SJCRH30 (cell line): Measurements from ENCODE around the gene HSPH1. TPM values are rescaled to one million over a fixed set of nuclear protein-coding genes. Genes with fewer than 3 reads are reported as not detected.
"Not testable (repeated sequence)": the region's sequence is repeated elsewhere in the genome, so short reads cannot be mapped to it uniquely, and the experiment has no call there.

Source experiments
- DNase-seq, 2 experiments: peaks; one replicate each; pipeline ENCODE4 v3.0.0-alpha.2; 2015 to 2020
- H3K27ac ChIP-seq: fragments of 250-450 bp; sonication (Bioruptor Pico); 2 replicates; pipeline ENCODE4 v1.5.1; 2020; ENCODE audit warnings: mild to moderate bottlenecking, moderate library complexity
- H3K27me3 ChIP-seq: fragments of 250-450 bp; sonication (Bioruptor Pico); 2 replicates; pipeline ENCODE4 v1.5.1; 2020; ENCODE audit warnings: mild to moderate bottlenecking, moderate library complexity
- H3K36me3 ChIP-seq: fragments of 250-450 bp; sonication (Bioruptor Pico); 2 replicates; pipeline ENCODE4 v1.5.1; 2020; ENCODE audit warnings: mild to moderate bottlenecking, moderate library complexity
- H3K4me1 ChIP-seq: fragments of 250-450 bp; sonication (Bioruptor Pico); 2 replicates; pipeline ENCODE4 v1.5.1; 2020; ENCODE audit warnings: mild to moderate bottlenecking, moderate library complexity
- H3K4me3 ChIP-seq: fragments of 250-450 bp; sonication (Bioruptor Pico); 2 replicates; pipeline ENCODE4 v1.5.1; 2020; ENCODE audit warnings: mild to moderate bottlenecking, moderate library complexity
- H3K9me3 ChIP-seq: fragments of 250-450 bp; sonication (Bioruptor Pico); replicated peaks from 2 replicates; pipeline ENCODE4 v1.5.1; 2020; ENCODE audit warnings: mild to moderate bottlenecking, moderate library complexity
- total RNA-seq: library from RNA; depleted of rRNA; stranded (reverse); fragments of >200 nt; shearing (Covaris generic); gene quantifications from 2 replicates; pipeline ENCODE4 v1.2.3, GENCODE V29; 2014

Gene HSPH1
- total RNA-seq, 1 experiment from 2014 or later: 171 TPM

DNA sequence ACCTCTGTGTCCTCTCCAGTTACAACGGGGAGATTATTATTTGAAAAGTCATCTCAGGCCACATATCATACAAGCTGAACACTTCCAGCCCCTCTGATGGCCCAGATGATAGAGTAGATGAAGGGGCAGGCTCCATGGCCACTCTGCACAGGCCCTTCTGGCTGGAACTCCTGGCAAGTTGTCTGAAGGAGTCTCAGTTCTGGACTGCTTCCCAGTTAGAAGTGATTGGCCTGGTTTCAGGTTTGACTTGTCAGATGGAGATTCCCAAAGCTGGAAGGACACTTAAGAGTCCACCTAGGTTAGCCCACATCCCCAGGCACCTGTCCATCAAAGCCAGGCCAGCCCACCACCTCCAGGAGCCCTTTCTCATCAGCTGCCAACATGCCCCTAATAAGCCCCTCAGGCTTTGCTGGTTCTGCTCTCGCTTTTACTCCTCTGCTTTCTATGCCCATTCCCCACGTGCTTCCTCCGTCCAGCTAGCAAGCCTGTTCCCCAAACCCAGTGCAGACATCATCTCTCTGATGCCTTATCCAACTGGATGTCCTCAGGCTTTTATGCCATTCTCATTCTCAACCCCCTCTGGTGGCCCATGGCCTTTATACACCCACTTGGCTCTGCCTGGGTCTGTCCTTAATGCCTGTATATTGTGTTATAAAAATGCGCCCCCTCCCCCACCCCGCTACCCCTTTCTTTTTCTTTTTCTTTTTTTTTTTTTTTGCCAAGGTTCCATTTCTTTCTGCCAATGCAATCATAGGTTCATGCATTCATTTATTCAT, 56.5 kb downstream of the HSPH1 start:
- Histone ChIP-seq H3K4me3 (no peak overlapping the region), H3K4me1 (no peaks in the 10 kb centered on the region), H3K36me3 (no peaks in the 10 kb centered on the region), H3K9me3 (no peaks in the 10 kb centered on the region), H3K27ac (no peak overlapping the region), H3K27me3 (peaks cover 4% of the 10 kb centered on the region)
- DNase-seq: no peak

DNA sequence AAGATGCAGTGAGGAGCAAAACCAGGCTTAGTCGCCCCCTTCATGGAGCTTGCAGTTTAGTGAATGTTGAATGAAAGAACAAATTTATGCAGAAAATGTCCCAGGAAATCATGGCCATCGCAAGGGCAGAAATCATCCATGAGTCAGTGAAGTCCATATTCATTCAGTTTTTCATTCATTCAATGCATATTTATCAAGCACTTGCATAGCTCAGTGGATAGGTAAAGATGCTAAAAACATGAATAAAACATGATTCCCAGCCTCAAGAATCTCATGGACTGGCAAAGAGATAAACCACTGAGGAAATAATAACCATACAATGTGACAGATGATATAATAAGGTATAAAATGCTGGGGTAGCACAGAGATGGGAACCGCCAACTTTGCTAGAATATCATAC, 58.8 kb downstream of the HSPH1 start:
- DNase-seq: no peak
- H3K27me3 ChIP-seq: peaks cover 4% of the 10 kb centered on the region; the same call in 1 of the 2 replicates
- H3K36me3 ChIP-seq: no peaks in the 10 kb centered on the region
- H3K4me1 ChIP-seq: no peaks in the 10 kb centered on the region
- no peak overlapping the region for H3K4me3 ChIP-seq
- H3K9me3 ChIP-seq: no peaks in the 10 kb centered on the region
- H3K27ac ChIP-seq: no peak overlapping the region

DNA sequence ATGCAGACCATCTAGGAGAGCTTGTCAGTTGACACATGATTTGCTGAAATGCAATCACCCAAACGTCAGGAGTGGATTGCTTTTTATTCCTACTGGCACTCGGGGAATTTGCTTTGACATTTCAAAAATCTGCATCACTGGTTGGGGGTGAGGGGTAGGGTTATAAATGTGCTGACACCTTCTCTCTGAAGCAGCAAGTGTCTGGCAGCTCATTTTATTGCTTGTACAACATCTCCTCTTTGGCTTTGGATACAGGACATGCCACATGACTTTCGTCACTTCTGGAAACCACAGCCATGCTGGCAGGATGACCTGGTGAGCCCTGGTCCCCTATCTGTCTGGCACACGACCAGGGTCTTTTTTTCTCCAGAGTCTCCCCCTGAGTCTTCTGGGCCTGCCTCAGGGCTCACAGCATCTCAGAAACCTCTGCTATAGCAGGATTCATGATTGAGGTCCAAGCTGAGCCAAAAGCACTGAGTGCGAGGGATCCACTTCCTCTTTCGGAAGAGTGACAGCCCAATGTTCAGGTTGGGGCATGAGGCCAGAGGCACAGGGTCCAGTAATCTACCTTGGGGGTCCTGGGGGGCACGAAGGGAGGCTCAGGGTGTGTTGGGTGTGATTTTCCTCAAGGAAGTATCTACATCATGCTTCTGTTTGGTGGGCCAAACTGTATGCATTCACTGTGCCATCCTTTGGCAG, 60.1 kb downstream of the HSPH1 start:
- no peak for DNase-seq
- peaks cover 4% of the 10 kb centered on the region; the same call in 1 of the 2 replicates for H3K27me3 ChIP-seq
- H3K4me1 ChIP-seq: no peaks in the 10 kb centered on the region
- no peaks in the 10 kb centered on the region for H3K36me3 ChIP-seq
- no peak overlapping the region for H3K4me3 ChIP-seq
- no peak overlapping the region for H3K27ac ChIP-seq
- no peaks in the 10 kb centered on the region for H3K9me3 ChIP-seq

DNA sequence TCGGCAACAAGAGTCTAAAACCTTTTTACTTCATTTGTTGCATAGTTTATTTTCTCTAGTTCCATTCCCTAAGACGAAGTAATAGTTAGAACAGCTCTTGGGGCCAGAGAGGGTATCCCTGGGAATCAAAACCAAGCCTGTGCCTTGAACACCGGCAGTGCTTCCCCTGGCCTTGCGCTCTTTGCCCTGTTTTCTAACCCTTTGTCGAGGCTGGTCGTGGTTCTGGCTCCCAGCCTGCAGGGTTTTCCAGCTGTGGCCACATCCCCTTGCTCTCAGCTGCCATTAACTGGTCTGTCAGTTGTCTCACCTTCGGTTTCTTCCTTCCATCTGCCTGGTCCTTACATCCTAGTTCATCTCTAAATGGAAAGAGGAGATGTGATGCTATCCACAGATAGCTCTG, 61.0 kb downstream of the HSPH1 start:
- no peaks in the 10 kb centered on the region for H3K36me3 ChIP-seq
- no peaks in the 10 kb centered on the region for H3K9me3 ChIP-seq
- no peak overlapping the region for H3K27ac ChIP-seq
- H3K4me1 ChIP-seq: no peaks in the 10 kb centered on the region
- no peak overlapping the region for H3K4me3 ChIP-seq
- no peaks in the 10 kb centered on the region for H3K27me3 ChIP-seq
- DNase-seq: no peak

DNA sequence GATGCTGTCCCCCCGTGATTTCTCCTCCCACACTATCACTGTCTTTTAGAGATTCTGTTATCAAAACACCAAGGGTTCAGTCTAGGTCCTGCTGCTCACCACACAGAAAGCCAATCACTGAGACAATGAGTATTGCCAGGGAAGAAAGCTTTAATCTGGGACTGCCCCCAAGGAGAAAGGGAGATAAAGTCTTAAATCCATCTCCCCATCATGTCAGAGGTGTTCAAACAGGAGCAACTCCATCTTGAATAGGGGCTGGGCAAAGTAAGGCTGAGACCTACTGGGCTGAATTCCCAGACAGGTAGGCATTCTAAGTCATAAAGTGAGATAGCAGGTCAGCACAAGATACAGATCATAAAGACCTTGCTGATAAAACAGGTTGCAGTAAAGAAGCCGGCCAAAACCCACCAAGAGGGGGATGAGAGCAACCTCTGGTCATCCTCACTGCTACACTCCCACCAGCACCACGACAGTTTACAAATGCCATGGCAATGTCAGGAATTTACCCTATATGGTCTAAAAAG, 63.7 kb downstream of the HSPH1 start:
- DNase-seq, H3K27ac ChIP-seq, H3K9me3 ChIP-seq, H3K4me1 ChIP-seq, H3K27me3 ChIP-seq, H3K36me3 ChIP-seq, H3K4me3 ChIP-seq: not testable (repeated sequence)

DNA sequence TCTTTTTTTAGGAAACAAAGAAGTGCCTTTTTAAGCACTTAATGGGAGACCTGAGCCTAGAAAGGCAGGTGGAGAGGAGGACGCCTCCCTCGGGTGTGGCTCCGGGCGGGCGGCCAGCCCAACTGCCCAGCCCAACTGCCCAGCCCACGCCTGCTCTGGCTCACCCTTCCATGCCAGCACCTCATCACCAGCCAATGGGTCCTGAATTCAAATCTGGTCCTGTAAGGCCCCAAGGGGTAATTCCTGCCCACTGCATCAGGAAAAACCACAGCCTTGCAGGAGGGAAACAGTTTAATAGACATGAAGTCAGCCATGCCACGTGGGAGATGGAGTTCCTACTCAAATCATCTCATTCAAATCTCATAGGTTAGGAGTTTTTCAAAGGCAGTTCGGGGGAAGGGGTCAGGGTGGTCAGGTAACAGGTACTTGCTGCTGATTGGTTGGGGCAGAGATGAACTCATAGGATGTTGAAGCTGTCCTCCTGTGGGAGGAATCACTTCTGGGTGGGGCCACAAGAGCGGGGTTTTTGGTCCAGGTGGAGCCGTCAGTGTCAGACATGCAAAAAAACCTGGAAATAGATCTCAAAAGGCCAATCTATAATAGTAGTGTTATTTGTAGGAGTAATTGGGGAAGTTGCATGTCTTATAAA, 64.9 kb downstream of the HSPH1 start:
- H3K4me3 ChIP-seq: no peak overlapping the region
- H3K27me3 ChIP-seq: no peaks in the 10 kb centered on the region
- H3K36me3 ChIP-seq: no peaks in the 10 kb centered on the region
- DNase-seq: no peak
- H3K4me1 ChIP-seq: no peaks in the 10 kb centered on the region
- H3K9me3 ChIP-seq: no peaks in the 10 kb centered on the region
- no peak overlapping the region for H3K27ac ChIP-seq

DNA sequence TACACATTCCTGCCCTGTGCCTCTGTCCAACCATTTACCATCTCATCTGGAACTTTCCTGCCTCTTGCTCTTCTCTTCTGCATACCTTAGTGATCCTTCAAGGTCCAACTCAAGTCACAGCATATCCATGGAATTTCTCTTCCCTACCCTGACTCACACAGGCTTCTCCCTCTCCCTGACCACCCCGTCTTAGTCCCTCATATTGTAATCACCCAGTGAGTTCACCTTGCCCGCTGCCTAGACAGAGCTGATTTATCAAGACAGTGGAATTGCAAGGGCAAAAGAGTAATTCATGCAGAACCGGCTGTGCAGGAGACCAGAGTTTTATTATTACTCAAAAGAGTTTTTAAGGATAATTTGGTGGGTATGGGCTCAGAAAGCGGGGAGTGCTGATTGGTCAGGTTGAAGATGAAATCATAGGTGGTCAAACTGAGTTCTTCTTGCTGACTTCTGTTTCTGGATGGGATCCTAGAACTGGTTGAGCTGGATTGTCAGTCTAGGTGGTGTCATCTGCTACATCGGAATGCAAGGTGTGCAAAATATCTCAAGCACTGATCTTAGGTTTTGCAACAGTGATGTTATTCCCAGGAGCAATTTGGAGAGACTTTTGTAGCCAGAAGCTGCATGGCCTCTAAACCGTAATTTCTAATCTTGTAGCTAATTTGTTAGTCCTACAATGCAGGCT, 67.2 kb downstream of the HSPH1 start:
- no peaks in the 10 kb centered on the region for H3K27me3 ChIP-seq
- no peaks in the 10 kb centered on the region for H3K36me3 ChIP-seq
- no peak overlapping the region for H3K4me3 ChIP-seq
- H3K27ac ChIP-seq: no peak overlapping the region
- no peaks in the 10 kb centered on the region for H3K9me3 ChIP-seq
- no peaks in the 10 kb centered on the region for H3K4me1 ChIP-seq
- no peak for DNase-seq

DNA sequence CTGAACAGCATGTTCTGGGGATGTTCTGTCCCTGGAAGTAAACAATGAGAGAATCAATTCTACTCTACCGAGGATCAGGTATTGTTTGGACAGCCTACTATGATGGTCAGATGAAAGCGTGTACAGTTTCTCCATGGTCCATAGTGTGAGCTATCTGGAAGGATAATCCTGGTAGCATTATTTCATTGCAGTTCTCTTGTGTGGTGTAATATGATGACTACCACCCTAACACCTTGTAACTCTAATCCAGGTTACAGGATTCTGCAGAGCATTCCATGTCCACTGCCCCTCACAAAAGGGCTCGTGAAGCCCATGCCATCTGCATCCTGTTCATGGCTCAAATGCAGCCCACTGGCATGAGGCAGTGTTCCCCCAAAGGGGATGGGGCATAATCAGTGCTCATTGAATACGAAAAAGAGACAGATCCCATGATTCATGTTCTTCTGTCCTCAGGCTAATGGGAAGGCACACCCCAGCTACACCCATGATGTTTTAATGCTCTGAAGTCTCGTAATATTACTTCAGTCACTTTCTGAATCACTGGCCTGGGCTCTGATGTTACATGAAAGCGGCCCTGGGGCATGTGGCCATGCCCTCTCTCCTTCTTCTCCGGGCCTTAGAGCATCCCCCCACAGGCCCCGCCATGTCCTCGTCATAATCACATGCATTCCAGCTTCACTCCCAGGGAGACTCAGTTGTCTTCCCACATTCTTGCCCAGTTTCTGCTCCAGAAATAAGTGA, 68.4 kb downstream of the HSPH1 start:
- Histone ChIP-seq H3K27me3 (no peaks in the 10 kb centered on the region), H3K4me3 (no peak overlapping the region), H3K9me3 (no peaks in the 10 kb centered on the region), H3K36me3 (no peaks in the 10 kb centered on the region), H3K27ac (no peak overlapping the region), H3K4me1 (no peaks in the 10 kb centered on the region)
- no peak for DNase-seq

DNA sequence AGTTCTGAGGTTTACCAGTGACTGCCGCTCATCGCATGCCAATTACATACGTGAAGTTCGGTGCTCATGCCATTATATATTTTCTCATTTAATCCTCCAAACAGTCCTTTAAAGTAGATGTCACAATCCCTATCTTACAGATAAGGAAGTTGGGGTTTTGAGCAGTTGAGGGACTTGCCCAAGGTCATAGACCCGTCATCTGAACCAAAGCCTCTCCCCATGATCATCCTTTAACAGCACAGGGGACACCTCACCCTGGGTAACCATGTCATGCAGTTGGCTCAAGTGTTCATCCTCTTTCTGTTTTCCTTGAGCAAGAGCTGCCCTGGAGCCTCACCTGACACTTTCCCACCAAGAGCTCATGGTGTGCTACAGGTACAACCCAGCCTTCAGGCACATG, 69.1 kb downstream of the HSPH1 start:
- no peaks in the 10 kb centered on the region for H3K4me1 ChIP-seq
- no peaks in the 10 kb centered on the region for H3K9me3 ChIP-seq
- DNase-seq: no peak
- no peaks in the 10 kb centered on the region for H3K36me3 ChIP-seq
- H3K27ac ChIP-seq: no peak overlapping the region
- no peaks in the 10 kb centered on the region for H3K27me3 ChIP-seq
- H3K4me3 ChIP-seq: no peak overlapping the region

DNA sequence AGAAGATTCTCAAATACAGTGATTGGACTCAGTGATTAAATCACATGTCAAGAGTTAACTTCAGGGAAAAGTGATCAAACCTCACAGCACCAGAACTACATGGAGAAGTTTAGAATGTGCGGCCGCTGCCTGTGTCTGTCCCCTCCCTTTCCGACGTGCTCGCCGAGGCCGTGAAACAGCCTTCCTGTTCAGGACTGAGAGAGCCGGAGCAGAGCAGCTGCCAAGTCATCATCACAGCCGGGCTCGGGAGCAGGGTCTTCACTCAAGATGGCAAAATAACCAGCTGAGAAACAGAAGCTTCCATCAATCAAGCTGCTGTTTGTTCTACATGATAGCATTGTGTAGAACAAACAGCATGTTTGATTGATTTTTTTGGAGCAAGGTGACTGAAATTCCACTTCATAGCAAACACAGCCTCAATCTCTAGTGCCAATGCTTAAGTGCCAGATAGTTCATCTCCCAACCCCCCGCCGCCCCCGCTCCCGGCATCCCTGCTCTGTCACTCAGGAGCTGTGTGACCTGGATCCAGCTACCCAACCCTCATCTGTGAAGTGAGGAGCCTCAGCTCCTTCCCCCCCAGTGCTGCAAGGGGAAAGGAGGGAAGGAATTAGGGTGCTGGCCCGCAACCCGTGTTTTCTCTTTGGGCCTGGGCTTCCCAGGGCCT, 70.6 kb downstream of the HSPH1 start:
- peak overlapping the region; percentile 32 for H3K4me3 ChIP-seq
- DNase-seq: peak; percentile 83 to 86
- H3K27me3 ChIP-seq: no peaks in the 10 kb centered on the region
- H3K36me3 ChIP-seq: no peaks in the 10 kb centered on the region
- no peaks in the 10 kb centered on the region for H3K4me1 ChIP-seq
- no peaks in the 10 kb centered on the region for H3K9me3 ChIP-seq
- no peak overlapping the region for H3K27ac ChIP-seq

DNA sequence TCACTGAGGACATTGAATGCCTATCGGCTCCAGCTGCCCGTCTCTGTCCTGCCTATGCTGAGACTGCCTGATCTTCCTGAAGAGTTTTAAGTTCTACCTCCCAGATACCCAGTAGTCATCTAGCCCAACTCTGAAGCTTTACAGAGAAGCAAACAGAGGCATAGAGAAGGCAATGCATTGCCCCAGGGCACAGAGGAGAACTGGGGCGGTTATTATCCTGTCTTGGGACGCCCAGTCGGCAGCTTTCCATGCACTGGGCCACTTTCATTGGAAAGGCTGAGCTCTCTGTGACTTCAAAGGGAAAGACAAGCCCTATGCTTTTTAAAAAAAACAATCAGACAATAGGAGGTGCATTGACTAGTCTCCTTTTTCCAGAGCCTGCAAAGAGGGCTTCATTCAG, 71.6 kb downstream of the HSPH1 start:
- Histone ChIP-seq H3K4me1 (no peaks in the 10 kb centered on the region), H3K4me3 (no peak overlapping the region), H3K27ac (no peak overlapping the region), H3K9me3 (no peaks in the 10 kb centered on the region), H3K27me3 (no peaks in the 10 kb centered on the region), H3K36me3 (no peaks in the 10 kb centered on the region)
- no peak for DNase-seq

DNA sequence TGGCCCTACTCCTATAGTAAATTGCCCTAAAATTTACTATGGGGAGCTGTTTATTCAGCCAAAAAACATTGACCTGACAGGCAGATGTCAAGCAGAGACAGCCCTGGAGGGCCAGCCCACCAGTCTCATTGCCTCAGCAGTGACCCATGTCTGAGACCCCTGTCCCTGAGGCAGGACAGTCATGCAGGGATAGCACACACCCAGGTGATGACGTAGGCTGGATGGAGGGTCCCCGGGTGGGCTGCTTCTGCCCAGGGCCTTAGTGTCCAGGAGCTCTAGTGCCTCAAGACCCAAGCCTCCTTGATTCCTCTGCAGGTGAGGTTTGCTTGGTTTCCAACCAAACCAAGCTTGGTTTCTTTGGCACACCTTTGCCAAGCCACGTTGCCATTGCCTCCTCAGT, 72.1 kb downstream of the HSPH1 start:
- Histone ChIP-seq H3K4me3 (no peak overlapping the region), H3K36me3 (no peaks in the 10 kb centered on the region), H3K9me3 (no peaks in the 10 kb centered on the region), H3K27ac (no peak overlapping the region), H3K4me1 (no peaks in the 10 kb centered on the region), H3K27me3 (no peaks in the 10 kb centered on the region)
- DNase-seq: no peak

DNA sequence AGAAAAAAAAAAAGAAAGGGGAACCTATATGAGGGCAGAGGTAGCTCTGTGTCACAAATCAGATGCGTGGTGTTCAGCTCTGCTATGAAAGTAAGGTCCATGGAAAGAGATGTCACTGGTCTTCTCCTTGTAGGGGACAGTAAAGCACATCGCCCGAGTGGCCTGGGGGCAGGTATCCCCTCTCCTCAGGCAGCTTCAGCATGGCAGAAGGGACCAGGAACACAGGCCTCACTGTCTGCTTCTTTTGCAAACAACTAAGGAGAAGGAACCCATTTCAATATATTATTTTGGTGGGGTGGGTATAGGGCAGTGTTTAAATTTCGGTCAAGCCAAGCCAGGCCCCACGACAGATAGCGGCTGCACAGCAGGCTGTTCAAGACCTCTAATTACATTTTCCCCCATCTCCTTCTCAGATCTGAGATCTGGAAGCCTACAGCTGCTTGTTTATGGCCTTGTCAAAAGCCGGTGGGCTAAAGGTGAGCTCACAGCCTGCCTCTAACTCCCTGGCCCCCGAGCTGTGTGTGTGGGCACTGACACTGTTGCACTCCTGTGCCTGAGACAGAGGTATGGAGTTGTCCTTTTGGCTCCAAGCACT, 72.8 kb downstream of the HSPH1 start:
- Histone ChIP-seq H3K27me3 (no peaks in the 10 kb centered on the region), H3K4me3 (no peak overlapping the region), H3K36me3 (no peaks in the 10 kb centered on the region), H3K4me1 (no peaks in the 10 kb centered on the region), H3K27ac (no peak overlapping the region), H3K9me3 (no peaks in the 10 kb centered on the region)
- DNase-seq: no peak
